Ishikawa (cell line): ENCODE results near the gene KRT79.

Experiments used
- CEBPB ChIP-seq: IDR thresholded peaks from 2 replicates; pipeline ENCODE4 v1.6.1; 2012
- CREB1 ChIP-seq: IDR thresholded peaks from 2 replicates; pipeline ENCODE4 v1.6.1; 2012; ENCODE audit warnings: low read depth
- EGR1 ChIP-seq: IDR thresholded peaks from 2 replicates; pipeline ENCODE4 v1.6.1; 2012
- EP300 ChIP-seq: IDR thresholded peaks from 2 replicates; pipeline ENCODE4 v1.6.1; 2012; ENCODE audit warnings: borderline replicate concordance
- FOXM1 ChIP-seq: IDR thresholded peaks from 2 replicates; pipeline ENCODE4 v1.6.1; 2012; ENCODE audit warnings: low read depth, borderline replicate concordance
- MAX ChIP-seq: IDR thresholded peaks from 2 replicates; pipeline ENCODE4 v1.6.1; 2012
- NFIC ChIP-seq: IDR thresholded peaks from 2 replicates; pipeline ENCODE4 v1.6.1; 2012
- RAD21 ChIP-seq: IDR thresholded peaks from 2 replicates; pipeline ENCODE4 v1.6.1; 2012; ENCODE audit warnings: low read depth
- REST ChIP-seq: IDR thresholded peaks from 2 replicates; pipeline ENCODE4 v1.6.1; 2012; ENCODE audit warnings: low read depth, mild to moderate bottlenecking
- TAF1 ChIP-seq: IDR thresholded peaks from 2 replicates; pipeline ENCODE4 v1.6.1; 2012; ENCODE audit warnings: low read depth, mild to moderate bottlenecking
- TCF12 ChIP-seq: IDR thresholded peaks from 2 replicates; pipeline ENCODE4 v1.6.1; 2012; ENCODE audit warnings: low read depth
- TEAD4 ChIP-seq: IDR thresholded peaks from 2 replicates; pipeline ENCODE4 v1.6.1; 2012
- USF1 ChIP-seq: IDR thresholded peaks from 2 replicates; pipeline ENCODE4 v1.6.1; 2012
- YY1 ChIP-seq: IDR thresholded peaks from 2 replicates; pipeline ENCODE4 v1.6.1; 2012; ENCODE audit warnings: low read depth
- ZBTB7A ChIP-seq: IDR thresholded peaks from 2 replicates; pipeline ENCODE4 v1.6.1; 2012; ENCODE audit warnings: low read depth

The KRT79 gene

GRCh38 chr12:52812749-52813148 lies 21.4 kb downstream of the KRT79 start:
- TF ChIP-seq USF1 = no peak
- no peak for TF ChIP-seq EGR1
- TF ChIP-seq TEAD4 = no peak
- TF ChIP-seq CREB1 = no peak

- TF ChIP-seq TEAD4 (no peak), YY1 (no peak), RAD21 (no peak), REST (no peak), USF1 (no peak), TAF1 (no peak), CREB1 (no peak), FOXM1 (no peak), CEBPB (no peak), NFIC (no peak), MAX (no peak), EGR1 (no peak), EP300 (no peak), TCF12 (no peak), ZBTB7A (no peak)
These were observed 22.1 kb downstream of the KRT79 start for GRCh38 chr12:52812073-52812400.

- no peak for TF ChIP-seq FOXM1
- no peak for TF ChIP-seq EGR1
- no peak for TF ChIP-seq YY1
These were observed 22.7 kb downstream of the KRT79 start for GRCh38 chr12:52811191-52812072.

- no peak for TF ChIP-seq ZBTB7A
- TF ChIP-seq EP300 = no peak
- no peak for TF ChIP-seq YY1
- no peak for TF ChIP-seq NFIC
- TF ChIP-seq REST = no peak
- no peak for TF ChIP-seq CEBPB
- TF ChIP-seq TCF12 = no peak
- TF ChIP-seq MAX = no peak
- no peak for TF ChIP-seq TAF1
- no peak for TF ChIP-seq RAD21
- TF ChIP-seq CREB1 = no peak
- TF ChIP-seq FOXM1 = no peak
- TF ChIP-seq USF1 = no peak
- no peak for TF ChIP-seq TEAD4
- no peak for TF ChIP-seq EGR1
These were observed 23.6 kb downstream of the KRT79 start for GRCh38 chr12:52810554-52810953.

- TF ChIP-seq TEAD4 (no peak), YY1 (no peak), USF1 (no peak), REST (no peak), MAX (no peak), CEBPB (no peak), ZBTB7A (no peak), TAF1 (no peak), FOXM1 (no peak), EP300 (no peak), NFIC (no peak), EGR1 (no peak), TCF12 (no peak), RAD21 (no peak)
These were observed 24.9 kb downstream of the KRT79 start for GRCh38 chr12:52809166-52809565.
